ENCODE results near the gene CCSER1.
"Not testable (repeated sequence)": the region's sequence is repeated elsewhere in the genome, so short reads cannot be mapped to it uniquely, and the experiment has no call there.

Gene CCSER1

DNA sequence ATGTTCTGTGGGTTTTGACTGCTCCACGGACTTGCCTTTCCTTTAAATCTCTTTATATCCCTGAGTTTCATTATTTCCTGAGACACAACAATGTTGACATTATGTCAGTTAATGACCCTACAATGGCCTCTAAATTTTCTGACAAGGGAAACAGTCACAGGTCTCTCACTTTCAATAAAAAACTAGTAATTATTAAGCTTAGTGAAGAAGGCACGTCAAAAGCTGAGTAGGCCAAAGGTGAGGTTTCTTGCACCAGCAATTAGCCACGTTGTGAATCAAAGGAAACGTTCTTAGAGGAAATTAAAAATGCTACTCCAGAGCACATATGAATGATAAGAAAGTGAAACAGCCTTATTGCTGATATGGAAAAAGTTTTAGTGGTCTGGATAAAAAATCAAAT is 1246.4 kb downstream of the CCSER1 start:
- no peak for DNase-seq (ENCODE audit: low spot score)

DNA sequence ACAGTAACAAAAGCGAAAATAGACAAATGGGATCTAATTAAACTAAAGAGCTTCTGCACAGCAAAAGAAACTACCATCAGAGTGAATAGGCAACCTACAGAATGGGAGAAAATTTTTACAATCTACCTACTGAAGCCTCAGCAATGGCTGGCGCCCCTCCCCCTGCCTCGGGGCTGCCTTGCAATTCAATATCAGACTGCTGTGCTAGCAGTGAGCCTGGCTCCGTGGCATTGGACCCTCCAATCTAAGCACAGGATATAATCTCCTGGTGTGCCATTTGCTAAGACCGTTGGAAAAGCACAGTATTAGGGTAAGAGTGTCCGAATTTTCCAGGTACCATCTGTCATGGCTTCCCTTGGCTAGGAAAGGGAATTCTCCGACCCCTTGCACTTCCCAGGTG is 1278.2 kb downstream of the CCSER1 start:
- not testable (repeated sequence) for DNase-seq (ENCODE audit: low spot score)

GRCh38 chr4:91422011-91422410 is 1294.8 kb downstream of the CCSER1 start:
- no peak for DNase-seq (ENCODE audit: low spot score)

GRCh38 chr4:91426725-91427124 is 1299.5 kb downstream of the CCSER1 start:
- DNase-seq (ENCODE audit: low spot score) = no peak

GRCh38 chr4:91427171-91427570 is 1300.0 kb downstream of the CCSER1 start:
- DNase-seq (ENCODE audit: low spot score) = no peak

DNA sequence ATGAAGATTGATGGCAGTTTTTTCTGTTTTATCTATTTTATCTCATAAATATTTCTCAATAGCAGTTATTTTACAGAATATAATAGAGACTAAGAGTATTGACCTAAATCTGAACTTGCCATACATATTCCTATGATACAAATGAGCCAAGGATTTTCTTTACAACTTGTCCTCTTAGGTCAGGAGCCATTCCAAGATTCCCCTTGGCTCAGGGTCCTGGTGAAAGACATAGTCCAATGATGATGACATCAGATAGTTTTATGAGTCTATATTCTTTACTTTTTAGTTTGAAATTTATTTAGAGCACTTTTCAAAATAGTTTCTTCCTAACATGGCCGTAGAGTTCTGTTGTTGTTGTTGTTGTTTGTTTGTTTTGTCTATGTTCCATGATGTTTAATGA is 1307.4 kb downstream of the CCSER1 start:
- DNase-seq (ENCODE audit: low spot score) = no peak

DNA sequence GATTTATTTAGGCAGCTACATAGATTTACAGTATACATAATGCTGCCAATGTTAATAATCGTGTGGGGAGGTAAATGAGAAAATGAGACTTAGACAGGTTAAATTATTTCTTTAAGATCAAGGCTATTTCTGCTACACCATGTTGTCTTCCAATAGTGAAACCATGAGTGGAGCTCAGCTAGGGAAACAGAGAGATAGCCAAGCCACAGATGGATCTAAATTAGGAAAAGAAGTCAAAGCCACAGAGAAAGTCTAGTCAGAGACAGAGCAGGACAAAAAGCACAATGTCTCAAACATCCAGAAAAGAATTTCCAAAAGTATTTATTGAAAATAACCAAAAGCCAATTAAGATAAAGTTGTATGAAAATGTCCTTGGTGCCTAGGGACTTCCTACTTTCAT is 1309.4 kb downstream of the CCSER1 start:
- DNase-seq (ENCODE audit: low spot score) = no peak

DNA sequence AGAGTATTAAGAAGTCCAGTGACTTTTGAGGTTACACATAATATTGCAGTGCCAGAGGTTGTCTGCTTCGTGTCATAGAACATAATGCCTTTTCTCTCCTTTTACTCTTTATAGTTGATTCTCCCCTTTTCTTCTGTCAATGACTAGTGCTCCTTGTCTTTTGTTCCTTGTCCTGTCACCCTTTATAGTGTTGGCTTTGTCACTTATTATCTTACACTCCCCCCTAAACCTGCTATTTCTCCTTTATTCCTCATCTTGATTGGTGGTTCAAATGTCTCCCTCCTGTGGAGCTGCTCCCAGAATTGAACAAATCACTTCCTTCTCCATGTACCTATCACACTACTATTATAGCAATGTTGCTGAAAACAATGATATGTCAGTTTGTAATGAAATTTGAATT is 1320.0 kb downstream of the CCSER1 start:
- no peak for DNase-seq (ENCODE audit: low spot score)

DNA sequence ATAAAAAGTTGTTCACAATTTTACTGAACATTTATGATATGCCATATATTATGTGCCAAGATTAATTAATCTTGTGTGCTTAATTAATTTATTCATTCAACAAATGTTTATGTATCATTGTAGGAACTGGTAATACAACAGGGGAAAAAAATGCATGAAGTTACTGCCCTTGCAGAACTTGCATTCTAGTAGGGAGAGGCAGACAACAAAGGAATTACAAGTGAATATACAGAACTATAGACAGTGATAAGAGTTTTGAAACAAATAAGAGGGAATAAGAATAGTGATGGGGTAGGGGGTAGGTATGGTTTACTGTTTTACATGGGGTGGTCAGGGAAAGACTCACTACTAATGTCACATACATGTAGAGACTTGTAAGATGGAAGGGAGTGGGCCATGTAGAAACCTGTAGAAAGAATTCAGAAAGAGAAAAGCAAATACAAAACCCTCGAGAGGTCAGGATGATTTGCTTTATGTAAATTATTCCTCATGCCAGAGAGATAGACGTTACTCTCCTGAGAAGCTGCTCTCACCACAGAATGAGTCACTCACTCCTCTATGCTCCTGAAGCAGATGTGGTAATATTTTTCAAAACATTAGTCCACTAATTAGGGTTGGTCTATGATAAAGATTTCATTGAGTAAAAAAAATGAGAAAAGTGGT is 1321.6 kb downstream of the CCSER1 start:
- DNase-seq (ENCODE audit: low spot score) = no peak

DNA sequence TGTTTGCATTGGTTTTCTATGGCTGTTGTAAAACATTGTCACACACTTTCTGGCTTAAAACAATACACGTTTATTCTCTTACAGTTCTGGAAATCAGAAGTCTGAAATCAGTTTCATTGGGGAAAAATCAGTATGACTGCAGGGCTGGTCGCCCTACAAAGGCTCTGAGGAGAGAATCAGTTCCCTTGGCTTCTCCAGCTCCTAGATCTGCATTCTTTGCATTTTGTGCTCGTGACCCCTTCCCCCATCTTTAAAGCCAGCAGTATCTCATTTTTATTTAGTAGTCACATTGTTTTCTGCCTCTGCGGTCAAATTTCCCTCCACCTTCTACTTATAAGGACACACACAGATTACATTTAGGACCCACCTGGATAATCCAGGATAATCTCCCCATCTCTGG is 1326.9 kb downstream of the CCSER1 start:
- DNase-seq (ENCODE audit: low spot score) = no peak

DNA sequence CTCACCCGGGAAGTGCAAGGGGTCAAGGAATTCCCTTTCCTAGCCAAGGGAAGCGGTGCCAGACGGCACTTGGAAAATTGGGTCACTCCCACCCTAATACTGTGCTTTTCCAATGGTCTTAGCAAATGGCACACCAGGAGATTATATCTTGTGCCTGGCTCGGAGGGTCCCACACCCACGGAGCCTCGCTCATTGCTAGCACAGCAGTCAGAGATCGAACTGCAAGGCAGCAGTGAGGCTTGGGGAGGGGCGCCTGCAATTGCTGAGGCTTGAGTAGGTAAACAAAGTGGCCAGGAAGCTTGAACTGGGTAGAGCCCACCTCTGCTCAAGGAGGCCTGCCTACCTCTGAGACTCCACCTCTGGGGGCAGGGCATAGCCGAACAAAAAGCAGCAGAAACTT is 1335.4 kb downstream of the CCSER1 start:
- DNase-seq (ENCODE audit: low spot score) = not testable (repeated sequence)

GRCh38 chr4:91470671-91471070 is 1343.5 kb downstream of the CCSER1 start:
- no peak for DNase-seq (ENCODE audit: low spot score)

GRCh38 chr4:91471280-91471679 is 1344.1 kb downstream of the CCSER1 start:
- peak; percentile 26 for DNase-seq (ENCODE audit: low spot score)

DNA sequence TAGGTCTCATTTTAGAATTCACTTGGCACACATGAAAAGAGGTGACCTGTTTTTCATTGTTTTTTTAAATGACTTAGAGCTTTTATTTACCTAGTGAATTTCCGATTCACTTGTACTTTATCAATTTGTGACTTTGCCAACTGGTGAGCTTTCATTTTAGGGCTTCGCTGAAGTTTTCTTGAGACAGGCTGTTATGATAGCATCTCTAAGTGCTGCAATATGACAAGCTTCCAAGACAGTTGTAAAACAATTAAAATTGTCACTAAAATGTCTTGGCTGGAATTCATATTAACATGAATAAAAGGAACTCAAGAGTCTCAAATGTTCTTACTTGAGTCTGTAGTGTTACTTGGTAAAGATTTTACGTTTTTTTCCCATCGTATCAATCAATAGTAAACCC is 1344.9 kb downstream of the CCSER1 start:
- no peak for DNase-seq (ENCODE audit: low spot score)

DNA sequence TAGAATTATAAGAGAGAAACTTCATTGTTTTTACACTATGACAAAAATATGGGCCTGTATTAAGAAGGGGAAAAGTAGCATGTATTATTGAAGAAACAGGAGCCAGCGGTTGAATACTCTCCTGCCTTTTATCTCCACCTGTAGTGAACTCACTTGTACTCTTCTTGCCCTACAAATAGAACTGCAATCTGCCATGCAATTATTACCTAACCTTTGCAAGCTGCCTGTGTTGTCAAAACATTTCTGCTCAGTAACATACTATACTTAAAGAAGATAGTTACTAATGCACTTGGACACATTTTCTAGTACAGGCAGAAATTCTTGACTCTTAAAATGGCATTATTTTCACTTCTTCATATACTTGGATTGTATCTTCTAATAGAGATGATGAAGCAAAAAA is 1358.2 kb downstream of the CCSER1 start:
- no peak for DNase-seq (ENCODE audit: low spot score)

GRCh38 chr4:91488946-91489345 is 1361.8 kb downstream of the CCSER1 start:
- no peak for DNase-seq (ENCODE audit: low spot score)

DNA sequence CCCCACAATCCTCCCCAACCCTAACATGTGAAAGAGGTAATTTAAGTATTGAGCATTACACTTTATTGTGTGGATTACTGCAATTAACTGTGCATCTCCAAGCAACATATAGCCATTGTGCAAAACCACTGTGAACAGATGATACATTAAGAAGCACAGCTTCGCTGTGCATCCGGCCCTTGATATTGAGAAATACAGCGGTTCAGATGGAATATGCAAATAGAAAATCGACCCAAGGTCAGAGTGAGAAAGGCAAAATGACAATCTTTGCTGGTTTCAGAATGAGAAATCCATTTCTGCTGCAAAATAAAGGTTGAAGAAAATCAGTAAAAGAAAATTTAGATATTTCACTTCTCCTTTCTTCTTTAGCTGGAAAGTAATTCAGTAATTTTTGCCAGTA is 1370.7 kb downstream of the CCSER1 start:
- no peak for DNase-seq (ENCODE audit: low spot score)

GRCh38 chr4:91502365-91502764 is 1375.2 kb downstream of the CCSER1 start:
- no peak for DNase-seq (ENCODE audit: low spot score)

GRCh38 chr4:91513326-91513725 is 1386.1 kb downstream of the CCSER1 start:
- no peak for DNase-seq (ENCODE audit: low spot score)

GRCh38 chr4:91519155-91519554 is 1392.0 kb downstream of the CCSER1 start:
- DNase-seq (ENCODE audit: low spot score) = no peak

- no peak for DNase-seq (ENCODE audit: low spot score)
Measured at GRCh38 chr4:91525621-91526020, 1398.4 kb downstream of the CCSER1 start.

DNA sequence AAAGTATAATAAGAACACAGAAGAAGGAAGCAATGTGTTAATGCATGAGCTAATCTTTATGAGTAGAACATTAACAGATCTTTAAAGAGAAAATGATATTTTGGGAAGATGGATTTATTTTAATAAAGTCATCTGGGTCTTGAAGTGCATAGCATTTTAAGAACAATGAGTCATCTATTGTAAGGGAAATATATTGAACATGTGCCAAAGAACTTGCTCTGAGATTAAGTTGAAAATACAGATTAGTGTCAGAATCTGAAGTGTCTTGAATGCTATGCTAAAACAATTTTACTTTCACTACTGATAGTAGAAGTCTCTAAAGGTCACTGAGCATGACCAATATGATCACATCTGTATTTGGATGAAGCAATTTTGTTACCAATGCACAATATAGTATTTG is 1399.9 kb downstream of the CCSER1 start:
- no peak for DNase-seq (ENCODE audit: low spot score)

DNA sequence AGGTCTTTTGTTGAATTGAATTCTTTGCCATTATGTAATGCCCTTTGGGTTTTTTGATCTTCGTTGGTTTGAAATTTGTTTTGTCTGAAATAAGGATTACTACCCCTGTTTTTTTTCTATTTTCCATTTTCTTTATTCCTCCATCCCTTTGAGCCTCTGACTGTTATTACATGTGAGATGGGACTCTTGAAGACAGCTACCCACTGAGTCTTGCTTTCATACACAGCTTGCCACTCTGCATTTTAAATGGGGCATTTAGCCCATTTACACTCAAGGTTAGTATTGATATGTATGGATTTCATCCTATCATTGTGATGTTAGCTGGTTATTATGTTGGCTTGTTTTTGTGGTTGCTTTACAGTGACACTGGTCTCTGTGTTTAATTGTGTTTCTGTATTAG is 1440.4 kb downstream of the CCSER1 start:
- no peak for DNase-seq (ENCODE audit: low spot score)

DNA sequence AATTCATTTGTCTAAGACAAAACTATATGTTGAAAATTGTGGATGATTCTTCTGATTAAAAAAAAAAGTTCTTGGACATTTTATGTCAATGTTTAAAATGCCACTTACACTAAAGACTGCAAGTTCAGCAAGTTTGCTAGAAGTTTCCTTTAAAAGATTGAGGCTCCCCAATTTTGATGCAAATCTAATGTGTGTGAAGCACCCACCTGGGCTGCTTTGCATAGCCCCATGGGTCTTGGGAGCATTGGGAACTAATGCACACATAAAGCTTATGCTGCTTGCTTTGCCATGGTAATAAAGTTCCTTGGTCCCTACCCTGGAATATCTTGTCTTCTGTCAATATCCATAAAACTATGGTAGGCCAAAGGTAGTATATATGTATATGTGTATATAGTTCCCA is 1450.7 kb downstream of the CCSER1 start:
- no peak for DNase-seq (ENCODE audit: low spot score)

GRCh38 chr4:91590260-91590659 is 1463.1 kb downstream of the CCSER1 start:
- no peak for DNase-seq (ENCODE audit: low spot score)
